Urinary bladder (tissue), 4 donors: ENCODE results near the gene MRPS7. TPM values are rescaled to one million over a fixed set of nuclear protein-coding genes. Genes with fewer than 3 reads are reported as not detected.

Experiments used
- DNase-seq: peaks from one replicate; pipeline ENCODE4 v3.0.0-alpha.2; 2015; ENCODE audit errors: extremely low spot score
- H3K27ac ChIP-seq: one replicate; pipeline ENCODE4 v1.5.1; 2013; ENCODE audit warnings: low read depth, mild to moderate bottlenecking, moderate library complexity
- H3K36me3 ChIP-seq: one replicate; pipeline ENCODE4 v1.6.1; 2013; ENCODE audit warnings: mild to moderate bottlenecking, moderate library complexity; ENCODE audit not compliant: insufficient read depth
- H3K4me1 ChIP-seq: one replicate; pipeline ENCODE4 v1.6.1; 2013; ENCODE audit warnings: mild to moderate bottlenecking, moderate library complexity; ENCODE audit not compliant: insufficient read depth
- H3K4me3 ChIP-seq: one replicate; pipeline ENCODE4 v1.5.1; 2013; ENCODE audit warnings: low read depth, low read length
- WGBS: extraction: QIAGEN DNeasy Blood & Tissue Kit; methylation state at CpG from one replicate; pipeline ENCODE4 v1.1.7; 2013; 5-methylcytosine and 5-hydroxymethylcytosine counted together
- polyA plus RNA-seq: library from polyadenylated mRNA; stranded (reverse); fragments of 200-250 nt; gene quantifications from one replicate; pipeline ENCODE4 v1.2.3, GENCODE V29; 2013
- total RNA-seq: library from RNA; depleted of rRNA; stranded (reverse); fragments of >200 nt; gene quantifications from one replicate; pipeline ENCODE4 v1.2.3, GENCODE V29; 2014
- donor health status: healthy with polysubstance abuse.
- donor health status: healthy.

MRPS7 gene
- total and polyA plus RNA-seq, 2 donors, result 27.0 to 51.8 TPM

GRCh38 chr17:75239214-75239613, 22.5 kb upstream of the MRPS7 start:
- WGBS, result 80% methylated on average over 12 of the region's 12 CpGs
- no peak for DNase-seq
- H3K36me3 ChIP-seq, result peaks cover 5% of the 10 kb centered on the region
- H3K27ac ChIP-seq, result no peak overlapping the region
- H3K4me1 ChIP-seq, result no peaks in the 10 kb centered on the region
- H3K4me3 ChIP-seq, result no peak overlapping the region

GRCh38 chr17:75239778-75240393, 21.8 kb upstream of the MRPS7 start:
- WGBS, result 87% methylated on average over 23 of the region's 23 CpGs
- Histone ChIP-seq H3K36me3 (peaks cover 4% of the 10 kb centered on the region), H3K4me1 (no peaks in the 10 kb centered on the region), H3K4me3 (no peak overlapping the region), H3K27ac (no peak overlapping the region)
- no peak for DNase-seq

DNA sequence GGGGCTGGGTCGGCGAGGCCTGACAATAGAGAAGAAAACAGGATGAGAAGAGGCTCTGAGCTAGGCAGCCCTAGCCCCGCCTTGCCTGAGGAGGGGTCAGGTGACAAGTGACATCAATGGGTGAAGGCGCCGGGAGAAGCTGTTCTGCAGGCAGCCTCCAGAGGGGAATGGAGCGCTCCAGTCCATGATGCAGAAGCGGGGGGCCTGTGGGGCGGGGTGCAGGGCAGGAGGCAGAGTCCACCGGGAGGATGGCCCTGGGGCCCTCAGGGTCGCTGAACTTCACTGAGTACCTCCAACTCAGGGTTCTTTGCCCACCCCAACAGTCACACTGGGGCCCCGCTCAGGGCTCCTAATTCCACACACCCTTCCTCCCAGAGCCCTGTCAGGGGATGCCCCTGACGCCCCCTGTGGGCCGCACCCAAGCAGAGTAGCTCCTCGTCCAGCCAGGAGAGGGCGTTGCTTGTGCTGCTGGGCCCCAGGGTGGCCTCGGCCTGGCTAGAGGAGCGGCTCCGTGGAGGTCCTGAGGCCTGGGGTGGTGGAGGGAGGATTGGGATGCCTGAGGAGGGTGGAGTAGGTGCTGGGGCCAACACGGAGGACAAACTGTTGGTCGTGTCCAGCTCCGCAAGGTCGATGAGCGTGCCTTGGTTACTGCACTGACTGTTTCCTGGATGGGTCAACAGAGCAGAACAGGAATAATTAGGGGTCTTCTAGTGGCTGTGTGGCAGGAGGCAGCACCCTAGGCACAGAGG, 21.1 kb upstream of the MRPS7 start:
- Histone ChIP-seq H3K4me1 (no peaks in the 10 kb centered on the region), H3K4me3 (no peak overlapping the region), H3K27ac (no peak overlapping the region), H3K36me3 (peaks cover 8% of the 10 kb centered on the region)
- no peak for DNase-seq
- WGBS, result 59% methylated on average over 23 of the region's 23 CpGs

DNA sequence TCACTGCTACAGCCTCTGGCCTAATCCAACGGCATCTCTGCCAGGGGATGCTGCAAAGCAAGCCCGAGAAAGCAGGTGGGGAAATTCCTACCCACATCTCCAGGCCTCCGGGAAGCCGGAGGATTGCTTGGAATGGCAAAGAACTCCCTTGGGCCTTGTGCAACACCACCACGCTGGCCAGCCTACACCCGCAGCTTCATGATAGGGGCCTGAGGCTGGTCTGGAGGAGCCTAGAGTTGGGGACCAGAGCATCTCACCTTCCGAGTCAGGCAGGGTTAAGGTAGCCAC, 20.6 kb upstream of the MRPS7 start:
- H3K4me1 ChIP-seq, result no peaks in the 10 kb centered on the region
- 85% methylated on average over 7 of the region's 7 CpGs for WGBS
- peaks cover 8% of the 10 kb centered on the region for H3K36me3 ChIP-seq
- no peak overlapping the region for H3K4me3 ChIP-seq
- DNase-seq, result no peak
- H3K27ac ChIP-seq, result no peak overlapping the region

DNA sequence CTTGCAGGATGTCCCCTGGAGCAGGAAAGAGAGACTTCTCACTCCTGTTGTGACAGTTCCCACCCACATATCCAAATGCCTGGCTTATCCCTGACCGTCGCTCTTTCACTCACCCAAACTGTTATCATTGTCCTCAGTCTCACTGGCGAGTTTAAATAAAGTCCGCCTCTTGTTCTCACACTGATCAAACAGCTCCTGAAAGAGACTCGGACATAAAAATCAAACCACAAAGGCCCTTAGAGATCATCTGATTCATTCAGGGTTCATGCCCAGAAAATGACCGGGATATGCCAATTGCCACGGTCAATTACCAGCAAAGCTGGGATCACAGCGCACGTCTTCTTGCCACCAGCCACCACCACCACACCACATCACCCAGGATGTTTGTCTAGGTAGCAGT, 20.2 kb upstream of the MRPS7 start:
- Histone ChIP-seq H3K27ac (no peak overlapping the region), H3K36me3 (peaks cover 10% of the 10 kb centered on the region), H3K4me1 (no peaks in the 10 kb centered on the region), H3K4me3 (no peak overlapping the region)
- DNase-seq, result no peak
- WGBS, result 92% methylated on average over 9 of the region's 9 CpGs

DNA sequence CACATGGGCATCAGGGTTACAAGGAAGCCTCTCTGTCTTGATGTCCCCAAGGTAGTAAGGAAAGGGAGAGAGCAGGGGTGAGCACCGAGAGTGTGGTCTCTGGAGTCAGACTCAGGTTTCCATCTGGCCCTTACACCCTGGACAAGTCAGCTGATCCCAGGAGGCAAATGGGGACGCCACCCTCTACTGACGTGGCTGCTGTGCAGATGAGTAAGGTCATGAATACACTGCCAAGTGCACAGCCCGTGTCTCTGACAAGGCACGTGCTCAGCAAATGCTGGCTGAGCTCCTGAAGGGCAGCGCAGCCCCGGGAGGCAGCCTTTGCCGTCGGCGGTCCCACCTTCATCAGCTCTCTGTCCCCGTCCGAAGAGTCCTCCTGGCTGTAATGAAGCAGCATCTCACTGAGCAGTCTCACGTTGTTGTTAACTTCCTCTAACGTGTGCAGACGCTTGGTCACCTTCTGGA, 19.7 kb upstream of the MRPS7 start:
- H3K4me1 ChIP-seq, result no peaks in the 10 kb centered on the region
- H3K27ac ChIP-seq, result no peak overlapping the region
- no peak for DNase-seq
- no peak overlapping the region for H3K4me3 ChIP-seq
- 80% methylated on average over 15 of the region's 15 CpGs for WGBS
- H3K36me3 ChIP-seq, result peaks cover 10% of the 10 kb centered on the region

GRCh38 chr17:75242461-75243042, 19.1 kb upstream of the MRPS7 start:
- Histone ChIP-seq H3K27ac (no peak overlapping the region), H3K4me3 (no peak overlapping the region), H3K36me3 (peaks cover 10% of the 10 kb centered on the region), H3K4me1 (no peaks in the 10 kb centered on the region)
- no peak for DNase-seq
- WGBS, result 88% methylated on average over 17 of the region's 17 CpGs

DNA sequence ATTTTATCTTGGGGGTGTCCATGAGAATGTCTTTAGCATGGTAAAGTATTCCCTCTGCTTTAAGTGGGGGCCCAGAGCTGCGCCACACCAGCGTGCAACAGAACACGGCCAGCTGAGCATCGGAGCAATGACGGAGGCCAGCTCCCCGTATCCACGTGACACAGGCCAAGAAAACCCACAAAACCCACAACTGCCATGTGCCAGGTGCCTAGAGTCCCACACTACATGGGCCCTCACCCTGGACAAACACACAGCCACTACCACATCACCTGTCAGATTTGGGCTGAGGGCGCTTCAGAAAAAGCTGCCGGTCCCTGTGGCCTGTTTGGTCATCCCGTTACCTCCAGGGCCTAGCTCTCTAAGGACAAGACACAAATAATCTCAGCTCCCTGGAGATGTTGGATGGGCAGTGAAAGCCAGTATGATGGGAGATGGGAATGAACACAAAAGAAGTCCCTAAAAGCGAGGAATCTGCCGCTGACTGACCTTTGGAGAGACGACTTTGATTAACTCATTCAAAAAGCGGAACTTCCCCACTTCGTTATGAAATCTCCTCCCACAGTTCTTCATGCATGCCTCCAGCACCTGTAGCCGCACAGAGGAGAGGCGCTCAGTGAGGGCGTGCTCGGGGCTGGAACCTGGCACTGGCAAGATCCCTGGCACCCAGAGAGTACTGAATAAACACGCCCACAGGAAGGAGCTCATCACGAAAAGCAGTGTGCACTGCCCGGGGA, 17.4 kb upstream of the MRPS7 start:
- DNase-seq, result no peak
- Histone ChIP-seq H3K36me3 (peaks cover 10% of the 10 kb centered on the region), H3K4me3 (no peak overlapping the region), H3K4me1 (no peaks in the 10 kb centered on the region), H3K27ac (no peak overlapping the region)
- WGBS, result 89% methylated on average over 22 of the region's 22 CpGs

DNA sequence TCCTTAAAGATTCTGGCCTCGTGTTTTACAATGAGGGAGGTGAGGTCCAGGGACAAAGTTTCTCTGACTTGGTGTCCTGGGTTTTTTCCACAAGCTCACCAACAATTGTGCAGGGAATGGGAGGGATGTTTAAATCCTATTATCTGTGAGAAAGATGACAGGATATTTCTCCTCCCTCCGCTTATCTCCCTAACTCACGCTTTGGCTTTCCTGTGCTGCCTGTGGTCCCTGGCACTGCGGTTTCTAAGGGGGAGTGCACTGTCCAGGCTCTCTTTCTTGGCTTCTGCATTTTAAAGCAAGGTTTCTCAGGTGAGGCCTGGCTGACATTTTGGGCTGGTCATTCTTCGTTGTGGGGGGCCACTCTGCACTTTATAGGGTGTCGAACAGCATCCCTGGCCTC, 16.7 kb upstream of the MRPS7 start:
- Histone ChIP-seq H3K4me1 (no peaks in the 10 kb centered on the region), H3K36me3 (peaks cover 10% of the 10 kb centered on the region), H3K27ac (no peak overlapping the region), H3K4me3 (no peak overlapping the region)
- 82% methylated on average over 6 of the region's 6 CpGs for WGBS
- no peak for DNase-seq

DNA sequence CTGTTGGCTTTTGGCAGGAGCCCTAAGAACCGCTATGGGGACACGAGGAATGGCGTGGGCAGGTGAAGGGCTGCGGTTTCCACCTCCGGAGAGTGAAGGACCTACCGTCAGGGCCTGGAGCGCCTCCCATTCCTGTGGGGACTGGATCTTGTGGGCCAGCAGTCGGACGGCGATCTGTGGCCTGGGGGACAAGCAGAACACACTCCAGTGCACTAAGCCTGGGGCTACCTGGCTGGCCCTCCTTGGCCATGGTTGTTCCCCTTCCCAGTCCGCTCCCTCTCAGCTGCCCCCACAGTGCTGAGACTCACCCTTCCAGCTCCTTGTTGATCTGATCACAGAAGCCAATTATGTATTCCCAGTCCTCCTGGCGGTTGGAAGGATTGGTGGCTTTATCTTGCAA, 15.3 kb upstream of the MRPS7 start:
- Histone ChIP-seq H3K36me3 (peaks cover 10% of the 10 kb centered on the region), H3K4me1 (no peaks in the 10 kb centered on the region), H3K4me3 (no peak overlapping the region), H3K27ac (no peak overlapping the region)
- 94% methylated on average over 12 of the region's 12 CpGs for WGBS
- DNase-seq, result no peak

- no peak for DNase-seq
- WGBS, result 78% methylated on average over 4 of the region's 4 CpGs
- H3K4me3 ChIP-seq, result no peak overlapping the region
- peaks cover 8% of the 10 kb centered on the region for H3K36me3 ChIP-seq
- H3K27ac ChIP-seq, result no peak overlapping the region
- no peaks in the 10 kb centered on the region for H3K4me1 ChIP-seq
Measured at GRCh38 chr17:75249564-75249963, 12.1 kb upstream of the MRPS7 start.

DNA sequence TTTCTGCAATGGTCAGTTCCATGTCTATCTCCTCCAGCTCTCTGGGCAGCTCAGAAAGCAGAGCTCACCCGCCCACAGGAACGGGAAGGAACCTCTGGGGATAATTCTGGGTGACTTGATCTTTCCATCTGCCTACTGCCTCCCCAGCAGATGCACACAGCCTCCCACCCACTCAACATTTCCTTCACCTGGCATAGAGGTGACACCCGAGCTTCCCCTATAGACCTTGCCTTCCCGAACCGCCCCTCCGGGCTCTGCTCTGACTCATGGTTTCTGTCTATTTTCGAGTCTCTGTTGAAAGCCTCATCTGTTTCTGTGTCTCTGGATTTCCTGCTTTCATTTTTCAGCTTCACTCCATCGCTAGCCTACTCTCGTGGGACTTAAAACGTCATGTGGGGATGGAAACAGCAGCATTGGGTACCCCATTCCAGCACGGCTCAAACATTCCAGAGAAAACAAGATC, 11.6 kb upstream of the MRPS7 start:
- no peak for DNase-seq
- Histone ChIP-seq H3K27ac (no peak overlapping the region), H3K4me3 (no peak overlapping the region), H3K4me1 (no peaks in the 10 kb centered on the region), H3K36me3 (peaks cover 5% of the 10 kb centered on the region)
- 65% methylated on average over 11 of the region's 11 CpGs for WGBS

DNA sequence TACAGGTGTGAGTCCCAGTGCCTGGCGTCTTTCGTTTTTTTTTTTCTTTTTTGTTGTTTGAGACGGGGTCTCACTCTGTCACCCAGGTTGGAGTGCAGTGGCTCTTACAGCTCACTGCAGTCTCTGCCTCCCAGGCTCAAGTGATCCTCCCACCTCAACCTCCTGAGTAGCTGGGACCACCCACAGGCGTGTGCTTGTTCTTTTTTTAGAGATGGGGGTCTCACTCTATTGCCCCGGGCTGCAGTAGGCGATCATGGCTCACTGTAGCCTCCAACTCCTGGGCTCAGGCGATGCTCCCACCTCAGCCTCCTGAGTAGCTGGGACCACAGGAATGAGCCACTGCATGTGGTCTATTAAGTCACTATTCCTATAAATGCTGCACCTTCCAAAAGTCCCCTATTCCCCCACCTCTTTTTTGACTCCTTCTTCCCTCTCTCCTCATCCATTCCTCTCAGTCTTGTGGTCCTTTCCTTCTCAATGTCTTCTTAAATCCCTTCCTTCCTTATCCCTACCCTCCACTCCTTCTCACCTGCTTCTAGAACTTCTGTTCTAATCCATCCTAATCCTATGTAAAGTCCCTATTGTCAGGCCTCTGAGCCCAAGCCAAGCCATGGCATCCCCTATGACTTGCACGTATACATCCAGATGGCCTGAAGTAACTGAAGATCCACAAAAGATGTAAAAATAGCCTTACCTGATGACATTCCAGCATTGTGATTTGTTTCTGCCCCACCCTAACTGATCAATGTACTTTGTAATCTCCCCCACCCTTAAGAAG, 9.5 kb upstream of the MRPS7 start:
- Histone ChIP-seq H3K27ac (no peak overlapping the region), H3K4me1 (no peaks in the 10 kb centered on the region), H3K4me3 (no peak overlapping the region), H3K36me3 (no peaks in the 10 kb centered on the region)
- WGBS, result 88% methylated on average over 8 of the region's 8 CpGs
- DNase-seq, result no peak
